HepG2 (cell line): ENCODE results near the gene KIRREL2. TPM values are rescaled to one million over a fixed set of nuclear protein-coding genes. Genes with fewer than 3 reads are reported as not detected.

ENCODE experiments used
- AFF4 ChIP-seq: sonication (generic); formaldehyde crosslinking; IDR thresholded peaks from 2 replicates; pipeline ENCODE4 v1.4.0; 2020; ENCODE audit warnings: missing genetic modification reagents
- BHLHE40 ChIP-seq: IDR thresholded peaks from 2 replicates; pipeline ENCODE4 v1.6.1; 2011; ENCODE audit warnings: low read length, improper control_type of control experiment
- CEBPG ChIP-seq: IDR thresholded peaks from 2 replicates; pipeline ENCODE4 v1.6.1; 2016
- HMGXB3 ChIP-seq: sonication (generic); formaldehyde crosslinking; IDR thresholded peaks from 2 replicates; pipeline ENCODE4 v1.4.0; 2020; ENCODE audit warnings: missing genetic modification reagents, borderline replicate concordance
- MEF2D ChIP-seq: sonication (generic); formaldehyde crosslinking; IDR thresholded peaks from 2 replicates; pipeline ENCODE4 v1.5.1; 2020; ENCODE audit warnings: mild to moderate bottlenecking, missing genetic modification reagents
- NONO ChIP-seq, 2 experiments: fragments of 450-650 bp in 1 of 2; sonication (generic) in 1 of 2; formaldehyde crosslinking in 1 of 2; IDR thresholded peaks in 1 of 2; conservative IDR thresholded peaks in 1 of 2; 2 replicates each; pipeline versions ENCODE4 v1.6.1 to v1.8.0; 2017 to 2022; ENCODE audit warnings: mild to moderate bottlenecking in 1 of 2, missing genetic modification reagents in 1 of 2, moderate library complexity in 1 of 2
- SALL1 ChIP-seq: sonication (generic); formaldehyde crosslinking; IDR thresholded peaks from 2 replicates; pipeline ENCODE4 v1.8.0; 2022; ENCODE audit warnings: mild to moderate bottlenecking, missing genetic modification reagents
- SNAPC2 ChIP-seq: sonication (generic); formaldehyde crosslinking; IDR thresholded peaks from 2 replicates; pipeline ENCODE4 v1.8.1; 2022; ENCODE audit warnings: mild to moderate bottlenecking, missing genetic modification reagents
- THAP8 ChIP-seq: sonication (generic); formaldehyde crosslinking; IDR thresholded peaks from 2 replicates; pipeline ENCODE4 v1.5.1; 2020; ENCODE audit warnings: missing genetic modification reagents, mild to moderate bottlenecking, borderline replicate concordance
- THRA ChIP-seq: sonication (generic); formaldehyde crosslinking; IDR thresholded peaks from 2 replicates; pipeline ENCODE4 v1.4.0; 2020; ENCODE audit warnings: missing genetic modification reagents, borderline replicate concordance
- TMF1 ChIP-seq: sonication (generic); formaldehyde crosslinking; IDR thresholded peaks from 2 replicates; pipeline ENCODE4 v1.8.1; 2022; ENCODE audit warnings: low read depth, missing genetic modification reagents
- ZMYM3 ChIP-seq: sonication (generic); formaldehyde crosslinking; IDR thresholded peaks from 2 replicates; pipeline ENCODE4 v1.5.1; 2020; ENCODE audit warnings: mild to moderate bottlenecking, missing genetic modification reagents
- ZNF292 ChIP-seq: sonication (generic); formaldehyde crosslinking; IDR thresholded peaks from 2 replicates; pipeline ENCODE4 v1.8.1; 2022; ENCODE audit warnings: mild to moderate bottlenecking, low read depth, missing genetic modification reagents, borderline replicate concordance
- ZNF33A ChIP-seq: sonication (generic); formaldehyde crosslinking; IDR thresholded peaks from 2 replicates; pipeline ENCODE4 v1.5.1; 2020; ENCODE audit warnings: missing genetic modification reagents, mild to moderate bottlenecking, moderate library complexity, borderline replicate concordance
- ZNF354B ChIP-seq: sonication (generic); formaldehyde crosslinking; IDR thresholded peaks from 2 replicates; pipeline ENCODE4 v1.8.0; 2022; ENCODE audit warnings: mild to moderate bottlenecking, missing genetic modification reagents
- ZNF570 ChIP-seq: sonication (generic); formaldehyde crosslinking; IDR thresholded peaks from 2 replicates; pipeline ENCODE4 v1.4.0; 2020; ENCODE audit warnings: mild to moderate bottlenecking, missing genetic modification reagents, borderline replicate concordance
- polyA plus RNA-seq, 8 experiments: library from polyadenylated mRNA; depleted of rRNA in 3 of 8; stranded (reverse) in 7 of 8; unstranded in 1 of 8; fragments of >200 nt; fragmentation: Illumina TruSeq in 4 of 8; extraction: Trizol in 4 of 8; gene quantifications; 2 replicates each; pipeline versions ENCODE4 v1.2.1 to v1.2.3, GENCODE V29; 2011 to 2016; ENCODE audit warnings: low read depth in 4 of 8, missing spikeins in 1 of 8, mixed read lengths in 1 of 8; ENCODE audit not compliant: insufficient read depth in 1 of 8
- total RNA-seq, 5 experiments: library from RNA; depleted of rRNA; stranded (reverse); fragments of >200 nt; fragmentation: Illumina TruSeq; extraction: Trizol; gene quantifications; 2 replicates each; pipeline ENCODE4 v1.2.3, GENCODE V29; 2016; ENCODE audit warnings: low read depth in 1 of 5
- TF ChIP-seq, protein P1 (sequence below): sonication (generic); formaldehyde crosslinking; IDR thresholded peaks from 2 replicates; pipeline ENCODE4 v1.8.0; 2022; ENCODE audit warnings: mild to moderate bottlenecking, missing genetic modification reagents, moderate library complexity

The KIRREL2 gene
- total and polyA plus RNA-seq, 2 of the 13 experiments (the other 11 are each of a cell fraction or from before 2014, with no cell fraction given) = 0.18 to 2.4 TPM

DNA sequence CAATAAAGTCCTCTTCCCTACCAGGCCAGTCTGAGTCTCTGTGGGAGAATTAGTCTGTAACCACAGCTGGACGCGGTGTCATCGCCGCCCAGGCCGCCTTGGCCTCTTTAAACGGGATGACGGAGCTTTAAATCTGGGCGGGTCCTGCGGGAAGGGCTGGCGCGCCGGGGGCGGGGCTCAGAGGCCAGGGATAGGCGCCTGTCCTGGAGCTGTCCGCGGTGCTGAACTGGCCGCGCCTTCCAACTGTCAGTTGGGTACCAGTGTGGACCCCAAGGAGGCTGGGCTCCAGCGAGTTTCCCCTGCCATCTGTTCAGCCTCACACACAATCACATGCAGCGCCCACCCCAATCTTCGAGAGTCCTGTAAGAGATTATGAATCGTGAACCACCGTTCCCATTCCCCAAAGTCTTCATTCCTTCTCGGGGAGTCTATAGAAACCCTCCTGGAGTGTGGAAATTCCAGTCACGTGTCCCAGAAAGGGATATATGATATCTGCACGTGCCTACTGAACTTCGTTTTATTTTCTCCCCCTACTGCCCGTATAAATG, 23.1 kb downstream of the KIRREL2 start (continued):
- TF ChIP-seq AFF4 (CRISPR knock-in tag) (no peak), CEBPG (no peak), ZNF33A (CRISPR knock-in tag) (no peak), ZNF570 (CRISPR knock-in tag) (0 out of 2 replicates have a peak, but pooled peaks have one; percentile 37), THRA (CRISPR knock-in tag) (peak; percentile 86; the same call in 1 of the 2 replicates), SNAPC2 (peak; percentile 79; the same call in 1 of the 2 replicates), BHLHE40 (no peak), SALL1 (CRISPR knock-in tag) (peak; percentile 97), HMGXB3 (CRISPR knock-in tag) (peak; percentile 95), THAP8 (peak; percentile 75; the same call in 1 of the 2 replicates), ZNF292 (no peak), ZMYM3 (no peak), TMF1 (peak; percentile 78; the same call in 1 of the 2 replicates), MEF2D (CRISPR knock-in tag) (peak; percentile 79; the same call in 1 of the 2 replicates), ZNF354B (CRISPR knock-in tag) (no peak), NONO (IDR thresholded peaks at IDR 0.05) (no peak), NONO (CRISPR knock-in tag; conservative IDR thresholded peaks at IDR 0.05) (no peak)
- TF ChIP-seq, protein P1, sequence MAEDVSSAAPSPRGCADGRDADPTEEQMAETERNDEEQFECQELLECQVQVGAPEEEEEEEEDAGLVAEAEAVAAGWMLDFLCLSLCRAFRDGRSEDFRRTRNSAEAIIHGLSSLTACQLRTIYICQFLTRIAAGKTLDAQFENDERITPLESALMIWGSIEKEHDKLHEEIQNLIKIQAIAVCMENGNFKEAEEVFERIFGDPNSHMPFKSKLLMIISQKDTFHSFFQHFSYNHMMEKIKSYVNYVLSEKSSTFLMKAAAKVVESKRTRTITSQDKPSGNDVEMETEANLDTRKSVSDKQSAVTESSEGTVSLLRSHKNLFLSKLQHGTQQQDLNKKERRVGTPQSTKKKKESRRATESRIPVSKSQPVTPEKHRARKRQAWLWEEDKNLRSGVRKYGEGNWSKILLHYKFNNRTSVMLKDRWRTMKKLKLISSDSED (CRISPR knock-in tag) = no peak
